HFFc6 (cell line): Measurements from ENCODE around the gene MVB12B. TPM values are rescaled to one million over a fixed set of nuclear protein-coding genes. Genes with fewer than 3 reads are reported as not detected.
A peak's percentile ranks its signal among the peaks of the same experiment; 100 is the strongest.

Experiments
- DNase-seq: peaks from one replicate; pipeline ENCODE4 v3.0.0-alpha.2; 2018
- H3K27ac Mint-ChIP-seq: 2 replicates; pipeline ENCODE4 v1.8.0; 2020; ENCODE audit warnings: mild to moderate bottlenecking, mixed read lengths
- H3K27me3 Mint-ChIP-seq: 2 replicates; pipeline ENCODE4 v1.8.0; 2021; ENCODE audit warnings: mild to moderate bottlenecking, moderate library complexity, mixed read lengths; ENCODE audit not compliant: insufficient read depth
- H3K36me3 Mint-ChIP-seq: 2 replicates; pipeline ENCODE4 v1.8.0; 2021; ENCODE audit warnings: low read depth, mixed read lengths
- H3K4me1 Mint-ChIP-seq: 2 replicates; pipeline ENCODE4 v1.8.0; 2020; ENCODE audit warnings: low read depth, mixed read lengths
- H3K4me3 Mint-ChIP-seq: 2 replicates; pipeline ENCODE4 v1.8.0; 2020; ENCODE audit warnings: mild to moderate bottlenecking, moderate library complexity, mixed read lengths
- H3K9me3 Mint-ChIP-seq: 2 replicates; pipeline ENCODE4 v1.8.0; 2020; ENCODE audit warnings: mild to moderate bottlenecking, mixed read lengths
- CTCF ChIP-seq: fragments of 200-600 bp; sonication (generic); IDR thresholded peaks from 2 replicates; pipeline ENCODE4 v1.5.0; 2021; ENCODE audit warnings: antibody characterized with exemption, mild to moderate bottlenecking
- total RNA-seq, 6 experiments: library from RNA; stranded (reverse); fragmentation: NEBNext Ultra II Directional; extraction: Animal tissue kit (Norgen Biotek cat#: 25700); gene quantifications; 2 replicates in 1 of 6; 3 replicates in 5 of 6; pipeline ENCODE4 v1.2.3, GENCODE V29; 2021

The MVB12B gene
- total RNA-seq, 6 experiments from 2014 or later: 4.4 to 8.3 (median 6.7) TPM

- Mint-ChIP-seq H3K36me3 (no peaks in the 10 kb centered on the region), H3K27me3 (0 out of 2 replicates have a peak, but pooled peaks cover 5% of the 10 kb centered on the region), H3K9me3 (no peaks in the 10 kb centered on the region), H3K4me1 (no peaks in the 10 kb centered on the region), H3K4me3 (no peak overlapping the region), H3K27ac (no peak overlapping the region)
- no peak for DNase-seq
- TF ChIP-seq CTCF: no peak
Measured at GRCh38 chr9:126462617-126463016, 136.0 kb downstream of the MVB12B start.

- Mint-ChIP-seq H3K27ac (no peak overlapping the region), H3K9me3 (no peaks in the 10 kb centered on the region), H3K27me3 (peaks cover 6% of the 10 kb centered on the region; the same call in 1 of the 2 replicates), H3K4me1 (no peaks in the 10 kb centered on the region), H3K36me3 (no peaks in the 10 kb centered on the region), H3K4me3 (no peak overlapping the region)
- no peak for TF ChIP-seq CTCF
- no peak for DNase-seq
Measured at GRCh38 chr9:126463426-126463825, 136.8 kb downstream of the MVB12B start.

GRCh38 chr9:126464694-126465441 lies 138.2 kb downstream of the MVB12B start:
- no peak overlapping the region for H3K4me3 Mint-ChIP-seq
- no peak for DNase-seq
- H3K36me3 Mint-ChIP-seq: no peaks in the 10 kb centered on the region
- TF ChIP-seq CTCF: no peak
- peaks cover 6% of the 10 kb centered on the region; the same call in 1 of the 2 replicates for H3K27me3 Mint-ChIP-seq
- no peaks in the 10 kb centered on the region for H3K4me1 Mint-ChIP-seq
- H3K9me3 Mint-ChIP-seq: no peaks in the 10 kb centered on the region
- peak overlapping the region; percentile 26; the same call in 1 of the 2 replicates for H3K27ac Mint-ChIP-seq

GRCh38 chr9:126465977-126466376 lies 139.3 kb downstream of the MVB12B start:
- Mint-ChIP-seq H3K36me3 (no peaks in the 10 kb centered on the region), H3K4me1 (no peaks in the 10 kb centered on the region), H3K27me3 (peaks cover 6% of the 10 kb centered on the region; the same call in 1 of the 2 replicates), H3K9me3 (no peaks in the 10 kb centered on the region), H3K4me3 (no peak overlapping the region), H3K27ac (no peak overlapping the region)
- TF ChIP-seq CTCF: no peak
- DNase-seq: no peak

GRCh38 chr9:126468141-126468825 lies 141.7 kb downstream of the MVB12B start:
- no peak for DNase-seq
- no peak overlapping the region for H3K27ac Mint-ChIP-seq
- TF ChIP-seq CTCF: no peak
- H3K4me3 Mint-ChIP-seq: no peak overlapping the region
- no peaks in the 10 kb centered on the region for H3K9me3 Mint-ChIP-seq
- peaks cover 1% of the 10 kb centered on the region for H3K4me1 Mint-ChIP-seq
- H3K36me3 Mint-ChIP-seq: no peaks in the 10 kb centered on the region
- H3K27me3 Mint-ChIP-seq: peaks cover 6% of the 10 kb centered on the region; the same call in 1 of the 2 replicates
